Activated naive CD4-positive, alpha-beta T cell treated with anti-CD3 and anti-CD28 coated beads, Interleukin-2, amount 50 U/mL, for 24 hours (primary cell): ENCODE data around the gene TPTE.
"Not testable (repeated sequence)": the region's sequence is repeated elsewhere in the genome, so short reads cannot be mapped to it uniquely, and the experiment has no call there.

ENCODE experiments used
- H3K27ac Mint-ChIP-seq: one replicate; pipeline ENCODE4 v1.8.0; 2021; ENCODE audit warnings: mild to moderate bottlenecking, mixed read lengths
- H3K27me3 Mint-ChIP-seq: one replicate; pipeline ENCODE4 v1.8.0; 2021; ENCODE audit warnings: mixed read lengths
- H3K36me3 Mint-ChIP-seq: one replicate; pipeline ENCODE4 v1.8.0; 2021; ENCODE audit warnings: mixed read lengths
- H3K4me1 Mint-ChIP-seq: one replicate; pipeline ENCODE4 v1.8.0; 2021; ENCODE audit warnings: mixed read lengths
- H3K4me3 Mint-ChIP-seq: one replicate; pipeline ENCODE4 v1.8.0; 2021; ENCODE audit warnings: mild to moderate bottlenecking, mixed read lengths
- H3K9me3 Mint-ChIP-seq: one replicate; pipeline ENCODE4 v1.8.0; 2021; ENCODE audit warnings: mixed read lengths

TPTE gene

GRCh38 chr21:10645667-10646066 lies 124.3 kb downstream of the TPTE start:
- not testable (repeated sequence) for H3K27ac Mint-ChIP-seq, H3K4me1 Mint-ChIP-seq, H3K4me3 Mint-ChIP-seq, H3K9me3 Mint-ChIP-seq, H3K27me3 Mint-ChIP-seq, H3K36me3 Mint-ChIP-seq

DNA sequence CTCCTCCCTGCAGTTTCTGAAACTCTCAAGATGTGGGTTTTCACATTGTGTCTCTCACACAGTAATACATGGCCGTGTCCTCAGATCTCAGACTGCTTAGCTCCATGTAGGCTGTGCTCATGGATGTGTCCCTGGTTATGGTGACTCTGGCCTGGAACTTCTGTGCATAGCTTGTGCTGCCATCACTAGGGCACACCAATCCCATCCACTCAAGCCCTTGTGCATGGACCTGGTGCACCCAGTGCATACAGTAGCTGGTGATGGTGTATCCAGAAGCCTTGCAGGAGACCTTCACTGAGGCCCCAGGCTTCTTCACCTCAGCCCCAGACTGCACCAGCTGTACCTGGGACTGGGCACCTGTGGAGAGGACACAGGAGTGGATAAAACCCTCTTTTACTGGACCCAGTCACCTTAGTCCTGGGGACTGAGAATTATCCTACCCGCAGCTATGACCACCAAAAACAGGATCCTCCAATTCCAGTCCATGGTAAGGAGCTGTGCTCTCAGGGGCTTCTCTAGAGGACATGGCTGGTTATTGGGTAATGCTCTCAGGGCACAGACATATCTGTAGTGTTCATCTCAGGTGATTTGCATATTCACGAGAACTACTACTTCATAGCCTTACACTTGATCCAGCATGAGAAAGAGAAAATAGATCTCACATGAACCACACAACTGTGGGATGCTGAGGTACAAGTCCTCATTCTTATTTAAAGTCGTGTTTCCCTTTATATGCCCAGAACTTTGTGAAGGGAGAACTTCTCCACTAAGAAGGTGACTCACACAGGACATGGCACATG lies 128.2 kb downstream of the TPTE start:
- H3K27me3 Mint-ChIP-seq, H3K4me1 Mint-ChIP-seq, H3K36me3 Mint-ChIP-seq, H3K27ac Mint-ChIP-seq, H3K4me3 Mint-ChIP-seq, H3K9me3 Mint-ChIP-seq: not testable (repeated sequence)

DNA sequence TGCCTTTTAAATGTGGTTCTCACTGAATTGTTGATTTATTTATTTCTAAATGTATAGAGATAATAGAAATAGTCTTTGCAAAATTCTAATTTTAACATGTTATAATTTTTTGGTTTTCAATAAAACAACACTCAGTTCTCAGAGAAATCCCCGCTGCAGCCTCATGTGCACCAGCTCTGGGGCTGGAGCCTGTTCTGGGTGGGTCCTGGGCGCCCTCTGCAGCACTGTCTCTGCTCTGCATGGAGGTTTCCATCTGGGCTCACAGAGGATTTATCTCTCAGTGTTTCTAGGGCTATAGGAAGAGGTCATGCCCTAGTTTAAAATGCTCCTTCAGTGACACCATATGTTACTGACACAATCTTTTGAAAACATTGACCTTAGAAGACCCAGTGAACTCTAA lies 128.9 kb downstream of the TPTE start:
- H3K9me3 Mint-ChIP-seq, H3K27ac Mint-ChIP-seq: not testable (repeated sequence)

More for the DNA sequence above, 128.9 kb downstream of the TPTE start:
- H3K4me3 Mint-ChIP-seq, H3K4me1 Mint-ChIP-seq, H3K36me3 Mint-ChIP-seq, H3K27me3 Mint-ChIP-seq: not testable (repeated sequence)
